ENCODE data around the gene VPS8. TPM values are rescaled to one million over a fixed set of nuclear protein-coding genes. Genes with fewer than 3 reads are reported as not detected.

The VPS8 gene
- total RNA-seq, 1 experiment from 2014 or later: 37.6 TPM

DNA sequence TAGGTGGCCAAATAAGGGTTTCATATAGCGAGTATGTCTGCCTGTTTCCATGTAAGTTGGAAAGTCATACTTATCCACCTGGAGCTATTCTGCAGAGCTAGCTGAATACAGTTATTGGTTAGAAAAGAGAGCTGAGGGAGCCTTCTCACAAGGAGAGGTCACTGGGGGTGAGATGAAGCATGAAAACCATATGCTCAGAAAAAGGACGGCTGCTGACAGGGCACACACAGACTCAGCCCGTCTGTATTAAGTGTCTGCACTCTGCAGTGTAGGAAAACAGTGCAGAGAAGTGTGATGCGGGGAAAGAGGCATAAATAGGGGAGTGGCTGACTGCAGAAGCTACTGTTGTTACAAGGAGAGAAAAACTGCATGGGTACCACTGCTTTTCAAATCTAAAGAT lies 282.7 kb downstream of the VPS8 start:
- H2AFZ ChIP-seq (ENCODE audit: low read depth, low read length, poor library complexity, severe bottlenecking): no peak overlapping the region
- POLR2A ChIA-PET: no interaction called here
- RAD21 ChIA-PET (ENCODE audit: low non-redundant PET in 1 of 2, low total read pairs in 2 of 2, uncharacterized antibody in 2 of 2, unreplicated experiment in 2 of 2): no interaction called here
- H3K4me3 ChIP-seq (replicated peaks in 1 of 2; ENCODE audit: low read depth in 1 of 2, low read length in 2 of 2): no peak overlapping the region
- TF ChIP-seq POLR2AphosphoS5 (IDR thresholded peaks at IDR 0.05; ENCODE audit: low read depth, low read length) (no peak), CBX3 (IDR thresholded peaks at IDR 0.05; ENCODE audit: low read depth) (no peak), POLR2A (IDR thresholded peaks at IDR 0.05; ENCODE audit: borderline replicate concordance, extremely low read depth, insufficient read depth, insufficient read length) (no peak), TCF7L2 (IDR thresholded peaks at IDR 0.05; ENCODE audit: borderline replicate concordance, extremely low read depth, insufficient read depth, insufficient read length) (no peak), SRF (IDR thresholded peaks at IDR 0.05; ENCODE audit: low read depth) (no peak), JUND (IDR thresholded peaks at IDR 0.05) (no peak), SP1 (IDR thresholded peaks at IDR 0.05; ENCODE audit: low read depth) (no peak), EZH2phosphoT487 (IDR thresholded peaks at IDR 0.05; ENCODE audit: borderline replicate concordance) (no peak), SIN3A (IDR thresholded peaks at IDR 0.05; ENCODE audit: low read depth) (no peak), ZNF274 (IDR thresholded peaks at IDR 0.05; ENCODE audit: low read depth, low read length) (no peak), EGR1 (IDR thresholded peaks at IDR 0.05; ENCODE audit: low read depth) (no peak), FOSL1 (IDR thresholded peaks at IDR 0.05; ENCODE audit: low read depth) (no peak), ELF1 (IDR thresholded peaks at IDR 0.05; ENCODE audit: borderline replicate concordance, low read depth) (no peak)
- TF ChIP-seq, protein P1, sequence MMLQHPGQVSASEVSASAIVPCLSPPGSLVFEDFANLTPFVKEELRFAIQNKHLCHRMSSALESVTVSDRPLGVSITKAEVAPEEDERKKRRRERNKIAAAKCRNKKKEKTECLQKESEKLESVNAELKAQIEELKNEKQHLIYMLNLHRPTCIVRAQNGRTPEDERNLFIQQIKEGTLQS (IDR thresholded peaks at IDR 0.05): no peak
- TF ChIP-seq, protein P2, sequence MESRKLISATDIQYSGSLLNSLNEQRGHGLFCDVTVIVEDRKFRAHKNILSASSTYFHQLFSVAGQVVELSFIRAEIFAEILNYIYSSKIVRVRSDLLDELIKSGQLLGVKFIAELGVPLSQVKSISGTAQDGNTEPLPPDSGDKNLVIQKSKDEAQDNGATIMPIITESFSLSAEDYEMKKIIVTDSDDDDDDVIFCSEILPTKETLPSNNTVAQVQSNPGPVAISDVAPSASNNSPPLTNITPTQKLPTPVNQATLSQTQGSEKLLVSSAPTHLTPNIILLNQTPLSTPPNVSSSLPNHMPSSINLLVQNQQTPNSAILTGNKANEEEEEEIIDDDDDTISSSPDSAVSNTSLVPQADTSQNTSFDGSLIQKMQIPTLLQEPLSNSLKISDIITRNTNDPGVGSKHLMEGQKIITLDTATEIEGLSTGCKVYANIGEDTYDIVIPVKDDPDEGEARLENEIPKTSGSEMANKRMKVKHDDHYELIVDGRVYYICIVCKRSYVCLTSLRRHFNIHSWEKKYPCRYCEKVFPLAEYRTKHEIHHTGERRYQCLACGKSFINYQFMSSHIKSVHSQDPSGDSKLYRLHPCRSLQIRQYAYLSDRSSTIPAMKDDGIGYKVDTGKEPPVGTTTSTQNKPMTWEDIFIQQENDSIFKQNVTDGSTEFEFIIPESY (IDR thresholded peaks at IDR 0.05; ENCODE audit: extremely low read depth, insufficient replicate concordance, low read length): no peak
- TF ChIP-seq, protein P3, sequence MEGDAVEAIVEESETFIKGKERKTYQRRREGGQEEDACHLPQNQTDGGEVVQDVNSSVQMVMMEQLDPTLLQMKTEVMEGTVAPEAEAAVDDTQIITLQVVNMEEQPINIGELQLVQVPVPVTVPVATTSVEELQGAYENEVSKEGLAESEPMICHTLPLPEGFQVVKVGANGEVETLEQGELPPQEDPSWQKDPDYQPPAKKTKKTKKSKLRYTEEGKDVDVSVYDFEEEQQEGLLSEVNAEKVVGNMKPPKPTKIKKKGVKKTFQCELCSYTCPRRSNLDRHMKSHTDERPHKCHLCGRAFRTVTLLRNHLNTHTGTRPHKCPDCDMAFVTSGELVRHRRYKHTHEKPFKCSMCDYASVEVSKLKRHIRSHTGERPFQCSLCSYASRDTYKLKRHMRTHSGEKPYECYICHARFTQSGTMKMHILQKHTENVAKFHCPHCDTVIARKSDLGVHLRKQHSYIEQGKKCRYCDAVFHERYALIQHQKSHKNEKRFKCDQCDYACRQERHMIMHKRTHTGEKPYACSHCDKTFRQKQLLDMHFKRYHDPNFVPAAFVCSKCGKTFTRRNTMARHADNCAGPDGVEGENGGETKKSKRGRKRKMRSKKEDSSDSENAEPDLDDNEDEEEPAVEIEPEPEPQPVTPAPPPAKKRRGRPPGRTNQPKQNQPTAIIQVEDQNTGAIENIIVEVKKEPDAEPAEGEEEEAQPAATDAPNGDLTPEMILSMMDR (IDR thresholded peaks at IDR 0.05 in 2 of 3, conservative IDR thresholded peaks at IDR 0.05 in 1 of 3; ENCODE audit: borderline replicate concordance in 1 of 3, insufficient read depth in 1 of 3, low read depth in 2 of 3, low read length in 2 of 3): no peak
- TF ChIP-seq, protein P4, sequence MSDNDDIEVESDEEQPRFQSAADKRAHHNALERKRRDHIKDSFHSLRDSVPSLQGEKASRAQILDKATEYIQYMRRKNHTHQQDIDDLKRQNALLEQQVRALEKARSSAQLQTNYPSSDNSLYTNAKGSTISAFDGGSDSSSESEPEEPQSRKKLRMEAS (IDR thresholded peaks at IDR 0.05): no peak
- no TSS peak for BruUV-seq (replicated peaks)
- H3K27ac ChIP-seq (ENCODE audit: low read depth, low read length): no peak overlapping the region
- no peaks in the 10 kb centered on the region for H3K27me3 ChIP-seq (ENCODE audit: insufficient read depth, low read length)
- CTCF ChIA-PET: no interaction called here
- DNase-seq (ENCODE audit: low read depth, low spot score) (no peak), ATAC-seq (no peak)
- intact Hi-C loops (cut with micrococcal nuclease): no loop called here
- no peaks in the 10 kb centered on the region for H3K36me3 ChIP-seq (ENCODE audit: control insufficient read depth in 1 of 2, insufficient read depth in 2 of 2, low read length in 2 of 2)
- no peaks in the 10 kb centered on the region for H3K79me2 ChIP-seq (ENCODE audit: insufficient read depth, low read length)
- no peak overlapping the region for H3K9ac ChIP-seq (ENCODE audit: low read length)
- H3K4me1 ChIP-seq (ENCODE audit: control insufficient read depth in 1 of 2, insufficient read depth in 2 of 2, low read length in 2 of 2): no peaks in the 10 kb centered on the region
- no peaks in the 10 kb centered on the region for H4K20me1 ChIP-seq (ENCODE audit: insufficient read depth)
- H3K9me2 ChIP-seq (ENCODE audit: insufficient read depth): no peaks in the 10 kb centered on the region
- H3K9me3 ChIP-seq (ENCODE audit: control insufficient read depth in 1 of 2, insufficient read depth in 1 of 2, low read depth in 1 of 2, low read length in 2 of 2): no peaks in the 10 kb centered on the region
- H3K4me2 ChIP-seq (ENCODE audit: low read length): no peak overlapping the region

Measured in HCT116 (cell line).